ENCODE results near the gene RUNX1. TPM values are rescaled to one million over a fixed set of nuclear protein-coding genes. Genes with fewer than 3 reads are reported as not detected.

The RUNX1 gene
- total and polyA plus RNA-seq, 3 experiments from 2014 or later = 22.0 to 41.5 (median 40.3) TPM

GRCh38 chr21:34883491-34884271, 165.4 kb downstream of the RUNX1 start:
- H3K4me3 Mint-ChIP-seq = peak overlapping the region in 2 of 7 donors; percentile 63 to 72
- H3K9me3 Mint-ChIP-seq = no peaks in the 10 kb centered on the region
- H3K27ac Mint-ChIP-seq = peak overlapping the region in 5 of 8 donors; percentile 30 to 80 (median 37)
- peaks cover 0 to 7% of the 10 kb centered on the region in 2 donors for H3K27me3 Mint-ChIP-seq
- peak overlapping the region; percentile 22 for H3K27ac ChIP-seq (ENCODE audit: low read depth, low read length)
- DNase-seq = no peak
- H3K9me3 ChIP-seq (ENCODE audit: low read length) = no peaks in the 10 kb centered on the region
- H3K27me3 ChIP-seq (ENCODE audit: insufficient read depth, low read length, poor library complexity, severe bottlenecking) = no peaks in the 10 kb centered on the region
- peaks cover 0 to 44% (median 7%) of the 10 kb centered on the region in 3 donors for H3K36me3 Mint-ChIP-seq
- no peak overlapping the region for H3K4me3 ChIP-seq (ENCODE audit: low read length)
- peaks cover 21% of the 10 kb centered on the region for H3K36me3 ChIP-seq (ENCODE audit: insufficient read depth, low read length)
- peaks cover 58 to 79% (median 70%) of the 10 kb centered on the region in 3 donors for H3K4me1 Mint-ChIP-seq
- H3K4me1 ChIP-seq (ENCODE audit: insufficient read depth, low read length) = peaks cover 59% of the 10 kb centered on the region
- ChIA-PET POLR2A (no interaction called here), CTCF (interaction anchor here (1.4 kb wide), 1 partner anchor 21 kb away, joined by 3 read pairs; no protein-coding TSS in a partner anchor)

- peak overlapping the region in 2 of 7 donors; percentile 11 to 49 for H3K4me3 Mint-ChIP-seq
- H3K27ac ChIP-seq (ENCODE audit: low read depth, low read length) = peak overlapping the region; percentile 21
- H3K4me3 ChIP-seq (ENCODE audit: low read length) = no peak overlapping the region
- H3K9me3 ChIP-seq (ENCODE audit: low read length) = no peaks in the 10 kb centered on the region
- H3K27ac Mint-ChIP-seq = peak overlapping the region in 5 of 8 donors; percentile 37 to 82 (median 73)
- H3K36me3 Mint-ChIP-seq = peaks cover 0 to 48% (median 15%) of the 10 kb centered on the region in 3 donors
- no peak for DNase-seq
- peaks cover 0 to under 1% of the 10 kb centered on the region in 2 donors for H3K27me3 Mint-ChIP-seq
- ChIA-PET CTCF (no interaction called here), POLR2A (no interaction called here)
- H3K4me1 ChIP-seq (ENCODE audit: insufficient read depth, low read length) = peaks cover 57% of the 10 kb centered on the region
- no peaks in the 10 kb centered on the region for H3K27me3 ChIP-seq (ENCODE audit: insufficient read depth, low read length, poor library complexity, severe bottlenecking)
- peaks cover 54 to 73% (median 72%) of the 10 kb centered on the region in 3 donors for H3K4me1 Mint-ChIP-seq
- H3K9me3 Mint-ChIP-seq = no peaks in the 10 kb centered on the region
- H3K36me3 ChIP-seq (ENCODE audit: insufficient read depth, low read length) = peaks cover 27% of the 10 kb centered on the region
Measured at GRCh38 chr21:34882719-34883131, 166.4 kb downstream of the RUNX1 start.

GRCh38 chr21:34881839-34882371, 167.2 kb downstream of the RUNX1 start:
- H3K9me3 Mint-ChIP-seq = no peaks in the 10 kb centered on the region
- peaks cover 0 to 55% (median 18%) of the 10 kb centered on the region in 3 donors for H3K36me3 Mint-ChIP-seq
- no peaks in the 10 kb centered on the region for H3K27me3 ChIP-seq (ENCODE audit: insufficient read depth, low read length, poor library complexity, severe bottlenecking)
- H3K4me1 ChIP-seq (ENCODE audit: insufficient read depth, low read length) = peaks cover 52% of the 10 kb centered on the region
- DNase-seq = no peak
- no peaks in the 10 kb centered on the region for H3K27me3 Mint-ChIP-seq
- H3K4me3 Mint-ChIP-seq = peak overlapping the region in 4 of 7 donors; percentile 1 to 57 (median 28)
- H3K27ac Mint-ChIP-seq = peak overlapping the region in 6 of 8 donors; percentile 49 to 80 (median 60)
- no peak overlapping the region for H3K4me3 ChIP-seq (ENCODE audit: low read length)
- peak overlapping the region; percentile 21 for H3K27ac ChIP-seq (ENCODE audit: low read depth, low read length)
- ChIA-PET POLR2A (interaction anchor here (0.7 kb wide), 1 partner anchor 194 kb away, joined by 3 read pairs; no protein-coding TSS in a partner anchor), CTCF (no interaction called here)
- peaks cover 50 to 67% (median 64%) of the 10 kb centered on the region in 3 donors for H3K4me1 Mint-ChIP-seq
- H3K9me3 ChIP-seq (ENCODE audit: low read length) = no peaks in the 10 kb centered on the region
- H3K36me3 ChIP-seq (ENCODE audit: insufficient read depth, low read length) = peaks cover 33% of the 10 kb centered on the region

GRCh38 chr21:34881421-34881820, 167.7 kb downstream of the RUNX1 start:
- no peak for DNase-seq
- Histone ChIP-seq H3K36me3 (ENCODE audit: insufficient read depth, low read length) (peaks cover 33% of the 10 kb centered on the region), H3K4me1 (ENCODE audit: insufficient read depth, low read length) (peaks cover 51% of the 10 kb centered on the region), H3K9me3 (ENCODE audit: low read length) (no peaks in the 10 kb centered on the region), H3K27me3 (ENCODE audit: insufficient read depth, low read length, poor library complexity, severe bottlenecking) (no peaks in the 10 kb centered on the region), H3K4me3 (ENCODE audit: low read length) (no peak overlapping the region), H3K27ac (ENCODE audit: low read depth, low read length) (no peak overlapping the region)
- Mint-ChIP-seq H3K4me1 (peaks cover 50 to 67% (median 59%) of the 10 kb centered on the region in 3 donors), H3K27me3 (no peaks in the 10 kb centered on the region), H3K9me3 (no peaks in the 10 kb centered on the region), H3K4me3 (peak overlapping the region in 2 of 7 donors; percentile 11 to 51), H3K36me3 (peaks cover 0 to 58% (median 18%) of the 10 kb centered on the region in 3 donors), H3K27ac (peak overlapping the region in 5 of 8 donors; percentile 49 to 80 (median 63))
- POLR2A ChIA-PET = interaction anchor here (0.7 kb wide), 1 partner anchor 195 kb away, joined by 3 read pairs; no protein-coding TSS in a partner anchor
- CTCF ChIA-PET = no interaction called here

- peaks cover 0 to 62% (median 18%) of the 10 kb centered on the region in 3 donors for H3K36me3 Mint-ChIP-seq
- H3K9me3 Mint-ChIP-seq = no peaks in the 10 kb centered on the region
- ChIA-PET POLR2A (no interaction called here), CTCF (interaction anchor here (1.0 to 1.3 kb wide), 2 partner anchors 10 to 168 kb away, joined by 3 to 4 read pairs; no protein-coding TSS in a partner anchor)
- peaks cover 50 to 62% (median 54%) of the 10 kb centered on the region in 3 donors for H3K4me1 Mint-ChIP-seq
- peak overlapping the region in 1 of 7 donors; percentile 49 for H3K4me3 Mint-ChIP-seq
- Histone ChIP-seq H3K27ac (ENCODE audit: low read depth, low read length) (no peak overlapping the region), H3K4me3 (ENCODE audit: low read length) (no peak overlapping the region), H3K27me3 (ENCODE audit: insufficient read depth, low read length, poor library complexity, severe bottlenecking) (no peaks in the 10 kb centered on the region), H3K9me3 (ENCODE audit: low read length) (no peaks in the 10 kb centered on the region), H3K4me1 (ENCODE audit: insufficient read depth, low read length) (peaks cover 41% of the 10 kb centered on the region), H3K36me3 (ENCODE audit: insufficient read depth, low read length) (peaks cover 41% of the 10 kb centered on the region)
- H3K27me3 Mint-ChIP-seq = no peaks in the 10 kb centered on the region
- peak overlapping the region in 2 of 8 donors; percentile 24 to 80 for H3K27ac Mint-ChIP-seq
- DNase-seq = no peak
Measured at GRCh38 chr21:34880401-34880800, 168.7 kb downstream of the RUNX1 start.

- Mint-ChIP-seq H3K27ac (peak overlapping the region in 1 of 8 donors; percentile 45), H3K27me3 (no peaks in the 10 kb centered on the region), H3K4me3 (no peak overlapping the region), H3K9me3 (no peaks in the 10 kb centered on the region), H3K36me3 (peaks cover 2 to 70% (median 21%) of the 10 kb centered on the region in 3 donors), H3K4me1 (peaks cover 45 to 60% (median 47%) of the 10 kb centered on the region in 3 donors)
- CTCF ChIA-PET = interaction anchor here (1.1 to 1.3 kb wide), 2 partner anchors 9 to 11 kb away, joined by 3 to 4 read pairs; no protein-coding TSS in a partner anchor
- H3K9me3 ChIP-seq (ENCODE audit: low read length) = no peaks in the 10 kb centered on the region
- no peak overlapping the region for H3K27ac ChIP-seq (ENCODE audit: low read depth, low read length)
- H3K4me3 ChIP-seq (ENCODE audit: low read length) = no peak overlapping the region
- POLR2A ChIA-PET = no interaction called here
- DNase-seq = no peak
- H3K36me3 ChIP-seq (ENCODE audit: insufficient read depth, low read length) = peaks cover 40% of the 10 kb centered on the region
- peaks cover 30% of the 10 kb centered on the region for H3K4me1 ChIP-seq (ENCODE audit: insufficient read depth, low read length)
- H3K27me3 ChIP-seq (ENCODE audit: insufficient read depth, low read length, poor library complexity, severe bottlenecking) = no peaks in the 10 kb centered on the region
Measured at GRCh38 chr21:34878940-34879339, 170.2 kb downstream of the RUNX1 start.

- Histone ChIP-seq H3K4me1 (ENCODE audit: insufficient read depth, low read length) (peaks cover 25% of the 10 kb centered on the region), H3K27me3 (ENCODE audit: insufficient read depth, low read length, poor library complexity, severe bottlenecking) (no peaks in the 10 kb centered on the region), H3K9me3 (ENCODE audit: low read length) (no peaks in the 10 kb centered on the region), H3K36me3 (ENCODE audit: insufficient read depth, low read length) (peaks cover 43% of the 10 kb centered on the region), H3K4me3 (ENCODE audit: low read length) (no peak overlapping the region), H3K27ac (ENCODE audit: low read depth, low read length) (no peak overlapping the region)
- Mint-ChIP-seq H3K27me3 (no peaks in the 10 kb centered on the region), H3K4me1 (peaks cover 44 to 59% (median 44%) of the 10 kb centered on the region in 3 donors), H3K36me3 (peaks cover 2 to 73% (median 21%) of the 10 kb centered on the region in 3 donors), H3K9me3 (no peaks in the 10 kb centered on the region), H3K27ac (peak overlapping the region in 4 of 8 donors; percentile 1 to 45 (median 7)), H3K4me3 (no peak overlapping the region)
- ChIA-PET CTCF (interaction anchor here (1.1 kb wide), 1 partner anchor 9 kb away, joined by 3 read pairs; no protein-coding TSS in a partner anchor), POLR2A (no interaction called here)
- no peak for DNase-seq
Measured at GRCh38 chr21:34878501-34878900, 170.6 kb downstream of the RUNX1 start.
